NCI-H1417 treated with DMSO at 0.1 percent for 48 hours (cell line): ENCODE measurements around the gene HOXB2.

Experiments
- DNase-seq: peaks from one replicate; lab custom pipeline; 2025; lab: John Stamatoyannopoulos, UW

Gene HOXB2

GRCh38 chr17:48578616-48579470, 33.9 kb upstream of the HOXB2 start:
- DNase-seq: no peak

DNA sequence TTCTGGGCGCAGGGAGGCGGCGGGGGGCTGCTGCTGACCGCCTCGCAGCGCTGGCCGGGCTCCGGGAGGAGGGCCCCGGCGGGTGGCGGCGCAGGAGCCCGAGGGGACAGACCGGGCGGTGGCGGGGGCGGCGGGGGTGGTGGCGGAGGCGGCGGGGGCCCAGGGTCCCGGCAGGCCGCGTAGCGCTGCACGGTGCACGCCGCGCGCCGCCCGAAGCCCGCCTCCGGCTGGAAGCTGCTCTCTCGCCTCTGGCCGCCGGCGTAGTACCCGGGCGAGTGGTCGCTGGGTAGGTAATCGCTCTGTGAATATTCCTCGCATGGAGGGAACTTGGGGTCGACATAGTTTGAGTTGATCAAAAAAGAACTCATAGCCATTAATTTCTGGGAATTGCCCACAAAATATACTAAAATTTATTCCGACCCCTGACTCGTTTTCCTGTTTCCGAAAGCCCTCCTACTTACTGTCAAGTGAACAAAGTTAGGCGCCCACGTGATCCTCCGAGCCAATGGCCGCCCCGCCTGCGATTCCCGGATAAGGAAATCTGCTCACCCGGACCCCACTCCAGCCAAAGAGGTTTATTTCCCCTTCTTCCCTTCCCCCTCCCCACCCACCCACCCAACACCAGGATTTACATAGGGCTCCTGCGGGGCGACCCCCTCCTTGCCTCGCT, 33.2 kb upstream of the HOXB2 start, which contains the start of gene HOXB4:
HOXB4 (minus strand) TSS at position 405 of the 670 bp plus-strand sequence; CDS start at position 374, 31 bp downstream.
- no peak for DNase-seq

GRCh38 chr17:48577330-48577945, 32.5 kb upstream of the HOXB2 start:
- DNase-seq: no peak

DNA sequence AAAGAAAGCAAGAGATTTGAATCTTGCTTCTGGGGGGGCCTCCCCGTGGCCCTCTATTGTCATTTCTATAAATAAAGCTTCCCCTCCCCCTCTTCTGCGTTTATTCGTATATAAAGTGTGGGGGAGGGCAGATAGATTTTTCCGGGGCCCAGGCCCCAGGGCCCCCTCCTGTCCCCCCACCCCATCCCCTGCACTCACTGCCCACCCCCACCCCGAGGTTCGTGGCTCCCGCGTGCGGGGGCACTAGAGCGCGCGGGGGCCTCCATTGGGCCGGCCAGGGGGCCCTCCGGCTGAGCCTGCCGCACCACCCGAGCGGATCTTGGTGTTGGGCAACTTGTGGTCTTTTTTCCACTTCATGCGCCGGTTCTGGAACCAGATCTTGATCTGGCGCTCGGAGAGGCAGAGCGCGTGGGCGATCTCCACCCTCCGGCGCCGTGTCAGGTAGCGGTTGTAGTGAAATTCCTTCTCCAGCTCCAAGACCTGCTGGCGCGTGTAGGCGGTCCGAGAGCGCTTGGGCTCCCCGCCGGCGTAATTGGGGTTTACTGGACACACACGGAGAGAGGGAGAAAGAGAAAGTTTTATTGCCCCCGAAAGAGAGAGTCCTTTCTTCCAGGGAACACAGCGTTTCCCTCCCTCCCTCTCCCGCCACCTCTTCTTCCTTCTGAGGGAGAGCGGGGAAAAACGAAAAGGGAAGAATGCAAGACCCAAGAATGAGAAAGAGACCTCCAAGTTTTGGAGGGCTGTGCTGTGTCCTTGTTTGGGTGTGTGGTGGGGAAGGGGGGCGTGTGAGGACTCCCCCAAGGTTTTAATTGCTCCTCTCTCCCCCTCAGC, 31.8 kb upstream of the HOXB2 start:
- DNase-seq: no peak

GRCh38 chr17:48575673-48576478, 31.0 kb upstream of the HOXB2 start:
- DNase-seq: no peak

DNA sequence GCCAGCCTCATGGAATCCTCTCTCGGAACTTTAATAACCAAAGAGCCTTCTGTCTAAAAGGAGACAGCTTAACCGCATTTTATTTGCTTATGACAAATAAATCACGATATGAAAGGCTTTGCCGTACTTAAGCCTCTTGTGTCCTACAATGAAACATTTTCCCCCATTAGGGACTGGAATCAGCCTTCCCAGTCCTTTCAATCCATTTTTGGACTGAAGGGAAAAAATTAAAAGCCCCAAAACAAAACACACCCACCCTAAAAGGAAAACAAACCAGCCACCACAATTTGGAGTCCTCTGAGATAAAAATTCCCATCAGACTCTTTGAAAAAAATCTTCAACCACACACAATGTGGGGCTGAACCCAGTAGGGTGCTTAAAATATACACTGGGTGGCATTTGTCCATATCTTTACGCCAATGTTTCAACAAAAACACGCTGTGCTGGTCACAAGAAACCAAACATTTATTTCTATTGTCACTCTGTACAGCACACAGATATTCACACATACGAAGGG, 30.2 kb upstream of the HOXB2 start:
- no peak for DNase-seq

DNA sequence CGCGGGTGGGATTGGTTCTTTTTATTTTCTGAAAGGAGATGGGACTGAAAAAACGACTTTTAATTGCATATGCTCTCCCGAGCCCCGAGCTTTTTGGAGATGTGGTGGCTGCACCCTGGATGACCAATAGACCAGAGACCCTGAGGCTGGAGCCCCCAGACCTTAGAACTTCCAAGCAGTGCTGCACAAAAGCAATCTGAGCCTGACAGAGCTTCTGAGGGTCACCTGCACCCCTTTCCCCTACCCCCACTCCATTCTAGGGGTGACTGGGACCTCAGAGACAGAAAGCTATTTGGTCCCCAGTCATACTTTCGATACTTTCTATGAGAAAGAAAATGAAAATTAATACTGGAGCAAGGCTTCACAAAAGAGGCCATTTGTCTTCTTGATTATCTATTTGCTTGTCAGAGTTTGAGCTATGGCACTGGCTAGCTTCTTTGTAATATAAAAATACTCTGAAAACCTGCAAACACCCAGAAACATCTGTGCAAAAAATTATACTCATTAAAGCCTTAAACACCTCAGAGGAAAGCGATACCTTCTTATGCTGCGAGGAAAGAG, 29.7 kb upstream of the HOXB2 start:
- no peak for DNase-seq

- DNase-seq: no peak
Measured at GRCh38 chr17:48571826-48572417, 27.0 kb upstream of the HOXB2 start.

DNA sequence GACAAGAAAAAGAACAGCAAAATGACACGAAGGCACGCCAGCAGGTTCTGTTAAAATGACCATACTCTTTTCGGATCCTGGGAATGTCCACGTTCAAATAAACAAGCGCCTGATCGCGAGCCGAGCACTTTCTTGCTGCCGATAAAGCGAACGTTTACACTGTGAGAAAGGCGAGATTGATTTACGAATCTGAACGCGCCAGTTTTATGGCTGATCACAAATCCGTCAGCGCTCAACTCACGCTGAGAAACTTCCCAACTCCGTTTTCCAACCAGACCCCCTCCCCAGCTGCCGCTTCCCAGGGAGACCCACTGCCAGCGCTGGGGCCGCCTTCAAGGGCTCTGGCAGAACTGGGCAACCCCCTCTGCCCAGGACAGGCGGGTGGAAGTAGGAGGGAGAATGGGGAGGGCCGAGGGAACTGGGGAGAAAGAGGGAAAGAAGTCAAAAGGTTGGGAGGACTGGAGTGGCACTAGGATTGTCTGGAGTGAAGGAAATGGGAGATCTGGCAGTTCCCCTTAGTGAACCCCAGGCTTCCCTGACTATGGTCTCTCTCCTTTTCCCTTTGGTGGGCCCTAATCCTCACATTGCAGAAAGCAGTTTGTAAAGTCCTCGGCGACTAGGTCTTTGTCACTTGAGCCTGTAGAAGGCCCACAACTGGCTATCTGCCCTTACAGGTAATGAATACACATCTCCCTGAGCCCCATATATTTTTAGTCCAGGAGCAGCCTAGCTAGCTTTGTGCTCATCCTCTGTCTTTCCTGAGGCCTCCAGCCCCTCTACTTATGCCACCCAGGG, 26.3 kb upstream of the HOXB2 start:
- DNase-seq: no peak

- DNase-seq: no peak
Measured at GRCh38 chr17:48570325-48571023, 25.6 kb upstream of the HOXB2 start.

DNA sequence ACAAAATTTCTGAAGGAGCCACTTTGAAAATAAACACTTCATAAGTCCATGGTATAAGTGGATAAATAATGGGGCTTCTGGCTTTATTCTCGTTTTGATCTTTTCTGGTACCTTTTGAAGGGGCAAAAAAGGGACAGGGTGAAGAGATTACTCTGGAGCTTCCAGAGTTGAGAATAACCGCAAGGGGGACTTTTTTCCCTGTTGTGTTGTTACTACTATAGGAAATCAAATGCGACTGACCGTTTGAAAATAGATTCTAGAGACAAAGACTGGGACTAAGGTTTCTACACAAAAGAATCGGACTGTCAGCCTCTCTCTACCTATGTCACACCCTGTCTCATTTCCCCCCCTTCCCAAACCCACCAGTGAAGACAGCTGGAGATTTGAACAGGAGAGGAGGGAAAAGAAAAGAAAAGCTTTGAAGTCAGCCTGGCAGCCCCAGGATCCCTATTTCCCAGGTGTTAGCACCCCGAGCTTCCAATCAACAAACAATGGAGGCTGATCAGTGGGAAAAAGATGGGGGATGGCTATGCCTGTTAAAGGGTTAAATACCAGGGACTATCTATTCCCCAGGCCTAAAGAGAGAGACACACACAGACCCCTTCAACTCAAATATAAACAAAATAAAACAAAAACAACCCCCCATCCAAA, 24.9 kb upstream of the HOXB2 start:
- DNase-seq: no peak

GRCh38 chr17:48569240-48569582, 24.3 kb upstream of the HOXB2 start:
- no peak for DNase-seq

DNA sequence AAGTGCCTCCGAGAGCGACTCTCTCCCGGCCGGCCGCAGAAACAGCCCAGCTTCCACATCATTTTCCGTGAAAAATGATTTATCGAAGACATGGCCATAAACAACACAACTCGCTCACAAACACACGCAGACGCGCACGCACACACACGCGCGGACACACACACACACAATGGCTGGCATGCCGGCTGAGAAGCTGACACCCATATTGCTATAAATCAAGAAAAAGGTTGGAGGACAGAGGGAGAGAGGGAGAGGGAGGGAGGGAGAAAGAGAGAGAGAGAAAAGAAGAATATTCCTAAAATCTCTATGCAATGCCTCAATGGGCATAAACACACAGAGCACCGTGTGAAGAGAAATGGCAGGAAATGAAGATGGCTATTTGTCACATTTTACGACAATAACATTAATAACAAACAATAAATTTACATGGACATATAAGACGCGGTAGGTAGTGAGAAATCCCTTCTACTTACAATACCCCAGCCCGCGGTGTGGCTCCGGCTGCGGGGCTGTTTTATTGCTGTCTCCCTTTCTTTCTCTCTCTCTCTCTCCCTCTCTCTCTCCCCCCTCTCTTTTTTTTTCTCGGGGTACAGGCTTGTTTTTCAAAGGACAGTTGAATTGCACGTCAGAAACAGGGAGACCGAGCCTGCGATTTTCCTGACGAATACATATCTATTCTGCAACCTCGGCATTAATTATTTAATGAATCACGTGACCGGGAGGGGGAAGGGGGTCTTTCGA, 23.8 kb upstream of the HOXB2 start:
- DNase-seq: no peak

GRCh38 chr17:48567646-48568354, 22.9 kb upstream of the HOXB2 start:
- no peak for DNase-seq

DNA sequence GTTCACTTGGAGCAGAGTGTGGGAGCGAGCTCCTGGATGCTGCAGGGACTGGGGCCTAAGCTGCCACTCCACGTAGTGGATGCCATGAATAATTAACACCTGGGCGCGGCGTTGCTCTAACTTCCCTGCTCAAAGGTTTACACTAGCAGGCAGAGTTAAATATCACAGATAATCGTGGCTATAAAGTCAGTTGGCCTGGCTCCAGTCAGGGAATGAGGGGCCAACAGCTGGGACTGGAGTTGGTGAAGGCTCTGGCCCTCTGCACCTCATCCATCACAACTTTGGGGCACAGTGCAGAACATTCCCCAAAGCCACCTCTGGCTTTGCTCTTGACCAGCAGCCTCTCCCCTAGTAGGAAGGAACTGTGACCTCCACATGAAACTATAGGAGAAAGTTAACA, 22.3 kb upstream of the HOXB2 start:
- no peak for DNase-seq

DNA sequence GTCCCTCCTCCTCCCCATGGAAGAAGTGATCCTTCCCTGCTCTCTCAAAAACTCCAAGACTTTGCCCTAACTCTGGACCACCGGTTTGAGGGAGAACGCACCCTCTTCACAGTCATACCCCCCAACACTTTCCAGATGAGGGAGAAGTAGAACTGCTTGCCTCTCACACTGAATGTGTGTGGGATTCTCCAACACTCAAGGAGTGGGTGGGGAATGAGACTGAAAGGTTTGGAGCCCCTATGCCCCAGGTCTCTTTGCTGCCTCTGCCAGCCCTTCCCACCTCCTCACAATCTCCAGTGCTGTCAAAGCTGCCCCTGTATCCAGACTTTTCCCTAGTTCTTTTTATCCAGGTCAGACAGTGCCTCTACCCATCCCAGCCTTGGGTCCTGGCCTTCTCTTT, 21.8 kb upstream of the HOXB2 start:
- DNase-seq: no peak
